Upper lobe of left lung (tissue), 6 donors: ENCODE data around the gene UNC13B. TPM values are rescaled to one million over a fixed set of nuclear protein-coding genes. Genes with fewer than 3 reads are reported as not detected.
A peak's percentile ranks its signal among the peaks of the same experiment; 100 is the strongest.

Experiments used
- ATAC-seq, 2 donors: fragments of 200-7000 bp; cut with Tn5 transposase; one replicate each; pipeline ENCODE4 v1.9.1; 2022; ENCODE audit warnings: mild to moderate bottlenecking in 2 of 2, moderate library complexity in 2 of 2; ENCODE audit not compliant: low FRiP score in 2 of 2
- DNase-seq, 2 donors: peaks; one replicate each; pipeline ENCODE4 v3.0.0-alpha.2; 2019 to 2020
- H3K27ac ChIP-seq, 4 donors: fragments of 200-600 bp; sonication (generic); one replicate each; pipeline ENCODE4 v1.5.1; 2016 to 2019
- H3K27me3 ChIP-seq, 4 donors: fragments of 200-600 bp; sonication (generic); one replicate each; pipeline ENCODE4 v1.5.1; 2017 to 2019
- H3K36me3 ChIP-seq, 4 donors: fragments of 200-600 bp; sonication (generic); one replicate each; pipeline ENCODE4 v1.5.1; 2016 to 2019
- H3K4me1 ChIP-seq, 4 donors: fragments of 200-600 bp; sonication (generic); one replicate each; pipeline ENCODE4 v1.5.1; 2018 to 2019
- H3K4me3 ChIP-seq, 4 donors: fragments of 200-600 bp; sonication (generic); one replicate each; pipeline ENCODE4 v1.5.1; 2017 to 2019; ENCODE audit warnings: mild to moderate bottlenecking in 2 of 4, moderate library complexity in 1 of 4
- H3K9me3 ChIP-seq, 4 donors: fragments of 200-600 bp; sonication (generic); one replicate each; pipeline ENCODE4 v1.5.1; 2018 to 2019
- EP300 ChIP-seq, 4 donors: sonication (generic); formaldehyde crosslinking; IDR thresholded peaks; one replicate each; pipeline ENCODE4 v1.5.1; 2017; ENCODE audit warnings: antibody characterized with exemption in 4 of 4, control low read depth in 2 of 4
- POLR2A ChIP-seq, 4 donors: fragments of 450-650 bp; IDR thresholded peaks; one replicate each; pipeline ENCODE4 v1.5.1; 2016 to 2017; ENCODE audit warnings: antibody characterized with exemption in 4 of 4, mild to moderate bottlenecking in 2 of 4
- POLR2AphosphoS5 ChIP-seq, 2 donors: sonication (generic); formaldehyde crosslinking; IDR thresholded peaks; one replicate each; pipeline ENCODE4 v1.5.1; 2017; ENCODE audit warnings: antibody characterized with exemption in 2 of 2
- WGBS, 2 donors: methylation state at CpG; one replicate each; pipeline ENCODE4 v1.1.5; 2017 to 2018; 5-methylcytosine and 5-hydroxymethylcytosine counted together
- total RNA-seq, 6 donors: library from RNA; depleted of rRNA in 4 of 6; stranded (reverse); fragments of >200 nt in 4 of 6; gene quantifications; one replicate each; pipeline versions ENCODE4 v1.1.0 to v1.2.1, GENCODE V29; 2016 to 2021
- TF ChIP-seq, protein P1 (sequence below), 6 experiments: fragments of 450-650 bp in 4 of 6; fragments of 200-600 bp in 2 of 6; sonication (generic) in 2 of 6; IDR thresholded peaks; one replicate each; pipeline ENCODE4 v1.5.1; 2016 to 2019; ENCODE audit warnings: antibody characterized with exemption in 6 of 6
- donor health status: DM: no; HTN: no; CAD: no; lungs with moderate emphysema.
- donor health status: DM: no; HTN: yes; CAD: no; lungs with severe emphysema.

The UNC13B gene
- total RNA-seq, 6 donors from 2014 or later, result 68.3 to 300 (median 151) TPM

DNA sequence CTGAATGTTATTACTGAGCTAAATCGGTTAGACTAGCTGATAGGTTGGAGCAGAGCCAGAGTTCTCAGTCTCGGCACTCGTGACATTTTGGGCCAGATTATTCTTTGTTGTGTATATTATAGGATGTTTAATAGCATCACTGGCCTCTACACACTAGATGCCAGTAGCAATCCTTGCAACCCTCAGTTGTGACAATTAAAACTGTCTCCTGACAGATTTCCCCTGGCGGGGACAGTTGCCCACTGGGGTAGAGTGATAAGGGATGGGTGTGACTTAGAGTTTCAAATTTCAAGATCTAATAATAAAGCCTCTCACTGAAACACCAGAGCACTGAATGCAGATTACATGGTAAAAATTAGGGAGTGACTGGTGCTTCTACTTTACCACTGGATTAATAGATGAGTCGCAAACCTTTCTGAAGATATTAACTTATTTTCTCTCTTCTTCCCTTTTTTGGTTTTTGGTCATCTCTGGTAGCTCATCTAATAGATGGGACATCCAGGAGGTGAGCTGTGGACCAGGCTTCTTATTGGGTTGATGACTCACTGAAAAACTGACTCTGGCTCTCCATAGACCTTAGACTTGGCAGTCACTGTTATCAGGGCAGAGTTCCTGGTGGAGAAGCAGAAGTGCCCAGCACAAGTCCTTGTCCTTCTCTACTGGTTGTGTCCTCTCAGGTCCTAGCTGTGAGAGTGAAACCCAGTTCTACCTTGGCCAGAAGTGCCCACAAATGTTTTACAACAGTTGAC lies 150.3 kb downstream of the UNC13B start:
- WGBS, 2 donors, result 73 to 74% methylated on average over 5 of the region's 5 CpGs
- H3K4me1 ChIP-seq, result peaks cover 0 to 5% (median 0%) of the 10 kb centered on the region in 4 donors
- no peak for TF ChIP-seq POLR2AphosphoS5 (IDR thresholded peaks at IDR 0.05)
- DNase-seq (no peak), ATAC-seq (no peak)
- H3K4me3 ChIP-seq, result no peak overlapping the region
- H3K27me3 ChIP-seq, result no peaks in the 10 kb centered on the region
- peak overlapping the region in 1 of 4 donors; percentile 8 for H3K27ac ChIP-seq
- peaks cover 7 to 50% (median 11%) of the 10 kb centered on the region in 4 donors for H3K36me3 ChIP-seq
- H3K9me3 ChIP-seq, result no peaks in the 10 kb centered on the region

DNA sequence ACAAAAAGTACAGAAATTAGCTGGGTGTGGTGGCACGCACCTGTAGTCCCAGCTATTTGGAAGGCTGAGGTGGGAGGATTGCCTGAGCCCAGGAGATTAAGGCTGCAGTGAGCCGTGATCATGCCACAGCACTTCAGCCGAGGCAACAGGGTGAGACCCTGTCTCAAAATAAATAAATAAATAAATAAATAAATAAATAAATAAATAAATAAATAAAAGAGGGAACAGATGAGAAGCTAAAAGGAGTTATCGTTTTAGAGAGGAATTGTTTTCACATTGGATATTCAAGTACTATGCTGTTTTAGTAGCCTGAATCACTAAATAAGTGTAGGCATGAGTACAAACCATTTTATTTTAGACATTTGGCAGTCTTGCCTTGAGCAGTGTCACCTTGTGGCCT lies 151.7 kb downstream of the UNC13B start:
- no peak for DNase-seq
- TF ChIP-seq POLR2AphosphoS5 (IDR thresholded peaks at IDR 0.05) (no peak), POLR2A (IDR thresholded peaks at IDR 0.05) (no peak), EP300 (IDR thresholded peaks at IDR 0.05) (no peak)
- TF ChIP-seq, protein P1, sequence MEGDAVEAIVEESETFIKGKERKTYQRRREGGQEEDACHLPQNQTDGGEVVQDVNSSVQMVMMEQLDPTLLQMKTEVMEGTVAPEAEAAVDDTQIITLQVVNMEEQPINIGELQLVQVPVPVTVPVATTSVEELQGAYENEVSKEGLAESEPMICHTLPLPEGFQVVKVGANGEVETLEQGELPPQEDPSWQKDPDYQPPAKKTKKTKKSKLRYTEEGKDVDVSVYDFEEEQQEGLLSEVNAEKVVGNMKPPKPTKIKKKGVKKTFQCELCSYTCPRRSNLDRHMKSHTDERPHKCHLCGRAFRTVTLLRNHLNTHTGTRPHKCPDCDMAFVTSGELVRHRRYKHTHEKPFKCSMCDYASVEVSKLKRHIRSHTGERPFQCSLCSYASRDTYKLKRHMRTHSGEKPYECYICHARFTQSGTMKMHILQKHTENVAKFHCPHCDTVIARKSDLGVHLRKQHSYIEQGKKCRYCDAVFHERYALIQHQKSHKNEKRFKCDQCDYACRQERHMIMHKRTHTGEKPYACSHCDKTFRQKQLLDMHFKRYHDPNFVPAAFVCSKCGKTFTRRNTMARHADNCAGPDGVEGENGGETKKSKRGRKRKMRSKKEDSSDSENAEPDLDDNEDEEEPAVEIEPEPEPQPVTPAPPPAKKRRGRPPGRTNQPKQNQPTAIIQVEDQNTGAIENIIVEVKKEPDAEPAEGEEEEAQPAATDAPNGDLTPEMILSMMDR (IDR thresholded peaks at IDR 0.05), result no peak
- H3K4me3 ChIP-seq, result no peak overlapping the region
- ATAC-seq, result no peak
- peaks cover 7 to 55% (median 14%) of the 10 kb centered on the region in 4 donors for H3K36me3 ChIP-seq
- H3K9me3 ChIP-seq, result no peaks in the 10 kb centered on the region
- H3K27ac ChIP-seq, result no peak overlapping the region
- 90 to 94% methylated on average over 4 of the region's 4 CpGs for WGBS, 2 donors
- no peaks in the 10 kb centered on the region for H3K27me3 ChIP-seq
- H3K4me1 ChIP-seq, result peaks cover 0 to 5% (median 0%) of the 10 kb centered on the region in 4 donors

DNA sequence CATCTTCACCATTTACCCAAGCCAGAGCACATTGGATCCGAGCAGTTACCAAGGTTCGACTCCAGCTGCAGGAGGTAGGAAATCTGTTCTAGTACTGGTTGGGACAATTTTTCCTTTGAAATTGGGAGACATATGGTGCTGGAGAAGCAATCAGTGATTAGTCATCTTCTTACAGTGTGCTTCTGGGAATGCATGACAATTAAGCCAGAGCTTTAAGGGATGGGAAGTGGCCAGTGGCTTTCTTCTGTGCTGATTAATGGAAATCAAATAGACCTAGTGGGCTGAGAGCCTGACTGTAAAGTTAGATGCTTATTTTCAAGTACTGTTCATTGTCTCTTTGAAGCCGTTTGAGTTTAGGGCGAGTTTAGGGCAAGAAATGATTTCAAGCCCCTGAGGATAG lies 152.1 kb downstream of the UNC13B start:
- no peaks in the 10 kb centered on the region for H3K27me3 ChIP-seq
- DNase-seq (no peak), ATAC-seq (no peak)
- no peak overlapping the region for H3K4me3 ChIP-seq
- H3K36me3 ChIP-seq, result peaks cover 7 to 56% (median 16%) of the 10 kb centered on the region in 4 donors
- no peak for TF ChIP-seq POLR2AphosphoS5 (IDR thresholded peaks at IDR 0.05)
- no peak for TF ChIP-seq POLR2A (IDR thresholded peaks at IDR 0.05)
- no peak for TF ChIP-seq EP300 (IDR thresholded peaks at IDR 0.05)
- 91 to 96% methylated on average over 4 of the region's 4 CpGs for WGBS, 2 donors
- no peak overlapping the region for H3K27ac ChIP-seq
- H3K9me3 ChIP-seq, result no peaks in the 10 kb centered on the region
- H3K4me1 ChIP-seq, result peaks cover 0 to 5% (median 0%) of the 10 kb centered on the region in 4 donors

DNA sequence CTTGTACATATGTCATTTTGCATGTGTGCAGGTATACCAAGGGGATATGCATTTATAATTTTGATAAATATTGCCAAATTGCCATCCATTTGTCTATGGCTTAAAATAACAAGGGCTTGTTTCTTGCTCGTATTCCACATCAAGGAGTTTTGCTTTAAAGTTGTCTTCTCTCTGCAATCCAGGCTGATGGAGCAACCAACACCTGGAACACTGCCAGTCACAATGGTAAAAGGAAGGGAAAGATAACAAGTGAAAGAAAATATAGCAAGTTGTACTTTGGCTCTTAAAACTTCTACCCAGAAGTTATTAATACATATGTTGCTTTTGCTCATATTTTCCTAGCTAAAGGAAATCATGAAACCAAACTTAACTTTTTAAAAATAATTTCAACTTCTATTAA lies 156.9 kb downstream of the UNC13B start:
- no peak for ATAC-seq
- no peak for TF ChIP-seq POLR2AphosphoS5 (IDR thresholded peaks at IDR 0.05)
- no peak for TF ChIP-seq POLR2A (IDR thresholded peaks at IDR 0.05)
- TF ChIP-seq, protein P1 (IDR thresholded peaks at IDR 0.05), result no peak
- no peak for TF ChIP-seq EP300 (IDR thresholded peaks at IDR 0.05)
- Histone ChIP-seq H3K9me3 (no peaks in the 10 kb centered on the region), H3K4me1 (no peaks in the 10 kb centered on the region), H3K4me3 (no peak overlapping the region), H3K27me3 (no peaks in the 10 kb centered on the region), H3K36me3 (peaks cover 3 to 35% (median 14%) of the 10 kb centered on the region in 4 donors), H3K27ac (no peak overlapping the region)
- DNase-seq, result no peak
- WGBS, 2 donors, result 77 to 84% methylated on average over 1 of the region's 1 CpG

DNA sequence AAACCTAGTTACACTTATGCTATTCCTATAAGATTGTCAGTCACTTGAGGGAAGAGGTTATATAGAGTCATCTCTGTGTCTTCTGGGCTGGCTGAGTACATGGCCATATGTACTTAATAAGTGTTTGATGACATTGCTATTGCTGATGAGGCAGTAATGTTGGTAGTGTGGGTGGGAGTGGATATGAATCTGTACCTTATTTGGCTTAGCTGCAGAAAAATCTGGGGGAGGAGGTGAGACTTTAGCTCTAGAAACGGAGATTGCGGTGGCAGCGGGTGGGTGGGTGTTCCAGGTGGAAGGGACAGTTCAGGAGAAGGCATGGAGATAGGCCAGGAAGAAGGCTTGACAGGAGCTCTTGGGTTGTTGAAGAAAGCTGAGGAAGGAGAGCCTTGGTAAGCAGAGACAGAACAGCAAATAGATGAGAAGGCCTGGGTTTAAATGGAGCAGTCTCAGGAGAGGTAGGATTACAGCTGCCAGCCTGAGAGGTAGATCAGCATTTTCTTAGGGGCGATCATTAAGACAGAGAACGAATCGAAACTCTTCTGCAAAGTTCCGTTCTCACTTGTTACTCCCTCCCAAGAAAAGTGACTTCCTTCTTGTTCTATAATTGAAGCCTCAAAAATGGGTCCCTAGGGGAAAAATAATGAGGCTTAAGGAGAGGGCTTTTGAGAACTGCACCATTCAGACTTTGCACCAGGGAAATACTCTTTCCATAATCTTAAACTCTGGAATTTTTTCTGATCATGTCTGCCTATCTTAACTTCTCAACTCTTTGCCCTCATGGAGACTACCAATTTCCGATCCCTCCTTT lies 160.5 kb downstream of the UNC13B start:
- 84 to 86% methylated on average over 8 of the region's 8 CpGs for WGBS, 2 donors
- no peaks in the 10 kb centered on the region for H3K27me3 ChIP-seq
- H3K36me3 ChIP-seq, result peaks cover 0 to 19% (median 11%) of the 10 kb centered on the region in 4 donors
- H3K9me3 ChIP-seq, result no peaks in the 10 kb centered on the region
- H3K4me3 ChIP-seq, result no peak overlapping the region
- H3K4me1 ChIP-seq, result no peaks in the 10 kb centered on the region
- no peak for TF ChIP-seq EP300 (IDR thresholded peaks at IDR 0.05)
- no peak for TF ChIP-seq POLR2AphosphoS5 (IDR thresholded peaks at IDR 0.05)
- TF ChIP-seq, protein P1 (IDR thresholded peaks at IDR 0.05), result no peak
- TF ChIP-seq POLR2A (IDR thresholded peaks at IDR 0.05), result no peak
- DNase-seq (no peak), ATAC-seq (no peak)
- no peak overlapping the region for H3K27ac ChIP-seq
